Endometrial microvascular endothelial cells (primary cell): ENCODE data around the gene SELENOT. TPM values are rescaled to one million over a fixed set of nuclear protein-coding genes. Genes with fewer than 3 reads are reported as not detected.
"Not testable (repeated sequence)": the region's sequence is repeated elsewhere in the genome, so short reads cannot be mapped to it uniquely, and the experiment has no call there.

Experiments used
- in situ Hi-C: cut with HindIII; loops from 2 replicates; pipeline ENCODE4 v1.10.0; 2017; ENCODE audit warnings: low sequenced_read_pairs, low pct_unique_long_range_greater_than_20kb; ENCODE audit errors: inconsistent ontology term
- total RNA-seq: library from RNA; depleted of rRNA; stranded (reverse); fragments of >200 nt; gene quantifications from one replicate; pipeline ENCODE4 v1.2.3, GENCODE V29; 2015; ENCODE audit errors: inconsistent ontology term

Gene SELENOT
- total RNA-seq, 1 donor from 2014 or later, result 262 TPM

DNA sequence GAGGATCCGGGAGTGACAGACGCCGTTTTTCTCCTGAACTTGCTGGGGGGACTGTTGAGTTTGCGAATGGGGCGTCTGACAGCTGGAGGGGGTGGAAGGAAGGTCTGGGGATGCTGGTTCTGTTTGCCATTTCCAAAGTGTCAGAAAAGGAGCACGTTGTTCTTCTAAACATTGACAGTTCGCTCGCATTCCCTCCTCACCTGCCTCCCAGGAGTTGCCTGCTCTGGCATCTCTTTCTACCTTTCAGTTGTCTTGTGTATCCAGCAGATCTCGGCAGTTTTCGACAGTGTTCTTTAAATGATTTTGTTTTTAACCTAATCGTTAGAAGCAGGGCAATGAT is 829 bp downstream of the SELENOT start:
- in situ Hi-C loops, result loop anchor here (10.0 kb wide), 1 partner anchor 161 kb away; the partner anchor contains the start of gene SIAH2

DNA sequence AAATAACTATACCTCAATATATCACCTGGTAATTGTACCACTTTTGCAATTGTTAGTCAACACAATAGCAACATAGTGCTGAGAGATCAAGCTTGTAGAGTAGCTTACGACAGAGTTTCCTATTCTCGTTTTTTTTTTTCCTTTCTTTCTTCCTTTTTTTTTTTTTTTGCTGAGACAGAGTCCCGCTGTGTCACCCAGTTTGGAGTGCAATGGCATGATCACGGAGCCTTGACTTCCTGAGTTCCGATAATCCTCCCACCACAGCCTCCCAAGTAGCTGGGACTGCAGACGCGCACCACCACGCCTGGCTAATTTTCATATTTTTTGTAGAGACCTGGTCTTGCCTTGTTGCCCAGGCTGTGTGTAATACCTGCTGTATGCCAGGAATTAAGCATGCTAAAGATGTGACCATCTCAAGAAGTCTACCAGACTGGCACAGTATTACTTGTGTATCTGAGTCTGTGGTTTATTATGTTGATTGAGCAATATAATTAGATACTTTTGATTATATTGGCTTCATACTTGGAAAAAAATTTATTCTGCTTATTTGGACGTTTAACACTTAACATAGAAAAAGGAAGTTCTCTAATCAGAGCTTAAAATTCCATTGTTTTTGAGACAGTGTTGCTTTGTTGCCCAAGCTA is 3.0 kb downstream of the SELENOT start:
- in situ Hi-C loops, result loop anchor here (10.0 kb wide), 1 partner anchor 159 kb away; the partner anchor contains the start of gene SIAH2

DNA sequence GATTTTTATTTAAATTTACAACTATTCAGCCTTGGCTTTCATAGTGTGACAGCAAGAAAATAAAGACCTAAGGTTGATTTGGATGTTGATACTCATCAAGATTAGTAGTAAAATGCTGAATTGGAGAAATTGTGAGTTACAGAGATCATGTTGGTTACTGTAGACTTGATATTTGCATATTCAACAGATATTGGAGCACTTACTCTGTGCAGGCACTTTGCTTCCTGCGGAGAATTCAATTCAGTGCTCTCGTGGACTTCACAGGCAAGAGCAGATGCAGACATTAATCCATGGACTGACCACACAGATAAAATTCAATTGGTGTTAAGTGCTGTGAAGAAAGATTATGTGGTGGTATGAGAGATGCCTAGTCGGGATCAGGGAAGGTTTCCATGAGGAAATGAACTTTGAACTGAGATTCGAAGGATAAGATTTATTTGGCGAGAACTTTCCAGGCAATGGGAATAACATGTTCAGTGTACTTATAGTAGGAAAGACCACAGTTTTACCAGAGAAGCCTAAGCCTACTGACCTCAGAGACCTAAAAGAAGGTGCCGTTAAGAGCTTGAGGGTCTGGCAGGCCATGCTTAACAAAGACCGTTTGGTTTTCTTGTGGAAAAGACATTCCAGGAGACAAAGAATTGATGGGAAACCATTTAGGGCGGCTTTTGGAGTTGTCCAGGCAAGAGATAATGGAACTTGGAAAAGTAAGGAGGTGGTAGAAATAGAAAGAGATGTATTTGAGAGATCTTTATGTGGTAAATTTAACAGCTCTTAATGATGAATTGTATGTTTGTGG is 4.3 kb downstream of the SELENOT start:
- in situ Hi-C loops, result loop anchor here (10.0 kb wide), 1 partner anchor 157 kb away; the partner anchor contains the start of gene SIAH2

DNA sequence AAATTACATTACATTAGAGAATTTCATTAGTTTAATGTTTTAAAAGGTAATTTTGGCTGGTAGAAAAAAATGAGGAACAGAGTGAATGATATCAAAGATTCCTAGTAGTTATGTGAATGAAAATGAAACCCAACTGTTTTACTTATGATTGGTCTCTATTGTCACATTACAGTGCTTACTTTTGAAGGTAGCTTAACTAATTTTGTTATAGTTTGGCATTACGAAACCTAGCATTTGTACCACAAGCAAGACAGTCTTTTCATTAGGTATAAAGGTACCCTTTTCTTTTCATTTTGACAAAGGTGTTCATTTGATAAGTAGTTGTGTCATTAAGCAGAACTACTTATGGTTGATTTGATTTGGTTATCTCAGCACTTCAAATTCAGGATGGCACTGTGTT is 6.9 kb downstream of the SELENOT start:
- in situ Hi-C loops, result loop anchor here (10.0 kb wide), 1 partner anchor 155 kb away; the partner anchor contains the start of gene SIAH2

DNA sequence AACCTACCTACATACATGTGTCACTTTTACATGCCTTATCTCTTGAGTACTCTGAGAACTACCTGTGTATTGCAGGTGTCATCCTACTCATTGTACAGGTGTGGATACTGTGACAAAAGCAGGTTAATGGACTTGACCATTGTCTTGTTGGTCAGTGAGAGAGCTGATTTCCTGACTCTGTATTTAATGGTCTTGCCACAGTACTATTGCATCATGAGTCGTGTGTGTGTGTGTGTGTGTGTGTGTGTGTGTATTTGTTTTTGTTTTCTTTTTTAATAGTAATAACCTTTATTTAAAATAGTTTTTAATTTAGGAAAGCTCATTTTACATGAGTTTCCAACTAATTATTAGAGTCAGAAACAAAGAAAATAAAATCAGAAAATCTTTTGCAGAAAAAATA is 7.7 kb downstream of the SELENOT start:
- in situ Hi-C loops, result no loop called here

DNA sequence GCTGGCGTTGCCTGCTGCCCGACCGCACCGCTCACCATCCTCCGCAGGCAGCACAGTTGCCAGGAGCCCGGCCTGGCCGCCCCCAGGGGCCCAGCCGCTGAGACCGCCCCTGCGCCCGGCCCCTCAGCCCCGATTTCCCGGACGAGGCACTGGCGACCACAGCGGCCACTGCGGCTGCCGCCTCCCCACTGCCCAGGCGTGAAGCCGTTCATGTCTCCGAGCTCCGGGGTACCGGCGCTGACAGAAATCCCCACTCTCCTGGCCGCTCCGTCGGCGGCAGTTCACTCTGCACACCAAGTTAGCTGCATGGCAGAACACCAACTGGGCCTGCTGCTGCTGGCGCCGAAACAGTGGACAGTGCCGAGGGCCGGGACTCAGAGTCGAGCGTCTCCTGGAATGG is 8.5 kb downstream of the SELENOT start:
- in situ Hi-C loops, result no loop called here

DNA sequence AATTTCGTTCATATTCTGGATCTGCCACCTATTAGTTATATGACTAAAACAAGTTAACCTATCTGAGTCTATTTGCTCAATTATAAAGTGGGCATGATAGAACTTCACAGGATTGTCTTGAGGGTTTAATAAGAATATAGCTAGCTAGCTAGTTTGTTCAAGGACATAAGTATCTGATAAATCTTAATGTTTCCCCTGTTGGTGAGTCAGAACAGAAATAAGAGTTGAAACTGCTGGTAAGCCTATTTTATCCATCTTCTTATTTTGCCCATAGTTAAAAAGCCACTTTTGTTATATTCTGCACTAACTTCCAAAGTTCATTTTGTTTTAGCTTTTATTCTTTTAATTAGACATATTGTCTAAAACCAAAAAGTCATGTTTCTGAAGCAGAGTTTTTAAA is 9.4 kb downstream of the SELENOT start:
- in situ Hi-C loops, result no loop called here

DNA sequence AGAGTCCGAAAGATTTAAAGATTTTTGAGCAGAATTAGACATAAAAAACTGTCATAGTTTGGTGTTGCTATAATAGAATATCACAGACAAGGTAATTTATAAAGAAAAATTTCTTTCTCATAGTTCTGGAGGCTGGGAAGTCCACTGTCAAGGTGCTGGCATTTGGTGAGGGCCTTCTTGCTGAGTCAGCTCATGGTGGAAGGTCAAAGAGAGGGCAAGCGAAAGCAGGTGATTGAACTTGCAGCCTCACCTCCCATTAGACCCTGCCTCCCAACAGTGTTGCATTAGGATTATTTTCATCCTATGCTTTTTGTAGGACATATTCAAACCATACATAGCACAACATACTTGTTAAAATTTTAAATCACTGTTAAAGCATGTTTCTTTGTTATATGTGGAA is 9.9 kb downstream of the SELENOT start:
- in situ Hi-C loops, result no loop called here

DNA sequence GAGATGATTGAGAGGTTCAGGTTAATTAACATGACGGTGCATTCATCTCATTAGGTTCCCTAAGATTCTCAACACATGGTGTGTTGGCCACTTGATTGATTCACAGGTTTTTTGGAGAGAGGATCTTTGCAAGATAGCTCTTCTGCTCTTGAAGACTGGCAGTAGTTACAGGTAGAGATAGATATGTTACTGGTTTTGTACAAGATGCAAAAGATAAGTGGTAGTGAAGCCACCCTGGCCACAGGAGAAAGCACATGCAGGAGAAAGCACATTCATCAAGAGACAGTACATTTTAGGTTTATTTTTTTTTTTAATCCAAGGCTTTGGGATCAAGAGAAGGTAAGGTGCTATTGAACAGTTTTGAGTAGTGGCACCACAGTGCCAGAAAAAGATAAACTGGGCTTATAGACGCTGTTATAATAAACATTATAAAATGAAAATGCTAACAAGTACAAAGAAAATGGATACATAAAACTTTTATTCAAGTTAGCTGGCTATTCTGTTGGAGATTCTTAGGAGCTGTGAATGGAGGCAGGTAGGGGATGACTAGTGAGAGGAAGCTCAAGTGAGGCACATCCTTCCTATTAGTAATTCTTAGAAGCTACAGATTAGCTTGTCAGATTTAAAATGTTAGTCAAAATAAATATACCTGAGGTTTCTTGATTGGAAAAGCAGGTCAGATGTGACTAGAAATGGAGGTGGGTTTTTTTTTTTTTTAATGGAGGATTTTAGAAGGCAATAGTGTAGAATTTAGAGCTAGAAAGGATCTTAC is 10.8 kb downstream of the SELENOT start:
- in situ Hi-C loops, result no loop called here

DNA sequence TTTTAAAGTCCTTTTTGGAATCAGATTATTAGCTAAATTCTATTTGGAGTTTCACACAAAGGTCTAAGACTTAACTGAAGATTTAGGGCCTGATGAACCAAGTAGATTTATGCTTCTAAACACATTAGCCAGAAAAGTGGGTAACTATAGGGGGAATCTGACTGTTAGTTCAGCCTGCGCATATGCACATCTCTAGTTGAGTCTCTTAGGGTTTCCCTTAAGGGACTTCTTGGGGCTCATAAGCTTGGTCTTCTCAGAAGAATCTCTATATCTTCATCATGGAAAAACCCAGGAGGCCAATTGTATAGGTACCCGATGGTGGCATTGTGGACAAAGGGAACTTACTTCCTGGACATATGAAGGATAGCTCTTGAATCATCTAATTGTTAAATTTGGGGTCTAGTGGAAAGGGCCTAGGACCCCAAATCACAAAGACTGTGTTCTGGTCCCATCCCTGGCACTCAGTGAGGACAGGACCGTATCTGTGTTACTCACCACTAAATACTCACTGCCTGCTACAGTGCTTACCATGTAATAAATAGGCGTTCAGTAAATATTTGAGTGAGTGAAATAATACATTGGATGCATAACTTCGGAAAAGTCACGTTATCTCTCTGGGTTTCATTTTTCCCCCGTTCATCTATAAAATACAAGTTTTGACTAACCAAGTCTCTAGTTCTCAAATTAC is 17.0 kb downstream of the SELENOT start:
- in situ Hi-C loops, result no loop called here

DNA sequence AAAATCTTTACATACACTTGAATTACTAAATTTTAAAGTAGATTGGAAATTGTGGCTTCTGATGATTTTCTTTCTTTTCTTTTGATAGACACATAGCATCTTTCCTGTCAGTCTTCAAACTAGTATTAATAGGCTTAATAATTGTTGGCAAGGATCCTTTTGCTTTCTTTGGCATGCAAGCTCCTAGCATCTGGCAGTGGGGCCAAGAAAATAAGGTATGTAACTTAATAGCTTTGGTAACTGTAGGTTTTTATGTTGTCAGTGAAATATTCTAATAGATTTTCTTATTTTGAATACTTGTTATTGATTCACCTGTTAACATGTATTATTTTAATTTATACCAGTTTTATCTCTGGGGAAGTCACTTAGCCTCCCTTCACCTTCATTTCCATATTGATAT is 19.8 kb downstream of the SELENOT start:
- in situ Hi-C loops, result not testable (repeated sequence)

DNA sequence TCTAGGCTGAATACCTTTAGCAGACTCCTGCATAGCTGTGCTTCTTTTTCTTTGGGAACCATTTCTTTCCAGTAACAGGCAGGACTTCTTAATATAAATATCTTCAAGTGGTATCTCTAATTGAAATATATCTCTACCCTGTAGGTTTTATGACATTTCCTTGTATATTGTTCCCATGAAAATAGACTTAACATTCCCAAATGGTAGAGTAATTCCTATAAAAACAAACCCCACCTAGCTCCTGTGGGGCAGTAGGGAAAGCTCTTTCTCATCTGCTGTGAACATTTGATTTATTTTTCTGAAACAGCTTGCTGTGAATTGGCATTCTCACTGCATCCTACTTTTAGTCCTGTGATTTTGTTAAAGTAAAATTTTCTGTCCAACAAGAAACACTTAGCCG is 20.8 kb downstream of the SELENOT start:
- in situ Hi-C loops, result no loop called here

DNA sequence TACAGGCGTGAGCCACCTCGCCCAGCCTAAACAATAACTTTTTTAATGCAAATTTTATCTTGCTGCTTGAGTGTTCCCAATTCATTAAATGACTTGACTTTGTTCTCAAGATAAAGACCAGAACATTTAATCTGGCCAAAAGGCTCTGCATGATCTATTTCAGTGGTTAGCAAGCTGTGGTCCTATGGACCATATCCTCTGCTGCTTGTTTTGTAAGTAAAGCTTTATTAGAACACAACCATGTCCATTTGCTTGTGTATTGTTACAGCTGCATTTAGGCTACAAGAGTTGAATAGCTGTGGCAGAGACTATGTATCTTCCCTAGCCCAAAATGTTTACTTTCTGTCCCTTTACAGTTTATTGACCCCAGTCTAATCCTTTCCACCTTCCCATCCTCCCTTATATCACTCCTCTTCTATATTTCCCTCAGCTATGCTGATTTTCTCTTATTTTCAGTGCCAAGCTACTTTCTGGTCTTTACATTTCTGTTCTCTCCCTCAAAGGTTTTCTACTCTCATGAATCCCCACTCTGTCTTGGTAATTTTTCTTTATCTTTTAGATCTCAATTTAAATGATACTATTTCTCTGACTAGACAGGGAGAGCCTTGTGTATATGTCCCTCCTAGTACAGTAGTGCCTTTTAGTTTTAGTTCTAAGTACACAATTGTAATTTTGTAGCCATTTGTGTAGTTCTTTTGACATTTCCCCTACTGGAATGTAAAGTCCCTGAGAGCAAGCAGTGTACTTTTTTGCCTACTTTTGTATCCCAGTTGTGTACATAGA is 23.2 kb downstream of the SELENOT start:
- in situ Hi-C loops, result no loop called here

DNA sequence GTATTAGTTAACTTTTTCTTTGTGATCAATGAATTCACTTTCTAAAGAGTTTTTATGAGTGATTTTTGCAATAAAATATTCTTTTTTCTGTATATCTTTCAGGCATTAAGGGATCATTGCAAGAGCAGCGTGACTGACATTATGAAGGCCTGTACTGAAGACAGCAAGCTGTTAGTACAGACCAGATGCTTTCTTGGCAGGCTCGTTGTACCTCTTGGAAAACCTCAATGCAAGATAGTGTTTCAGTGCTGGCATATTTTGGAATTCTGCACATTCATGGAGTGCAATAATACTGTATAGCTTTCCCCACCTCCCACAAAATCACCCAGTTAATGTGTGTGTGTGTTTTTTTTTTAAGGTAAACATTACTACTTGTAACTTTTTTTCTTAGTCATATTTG is 24.4 kb downstream of the SELENOT start:
- in situ Hi-C loops, result no loop called here

DNA sequence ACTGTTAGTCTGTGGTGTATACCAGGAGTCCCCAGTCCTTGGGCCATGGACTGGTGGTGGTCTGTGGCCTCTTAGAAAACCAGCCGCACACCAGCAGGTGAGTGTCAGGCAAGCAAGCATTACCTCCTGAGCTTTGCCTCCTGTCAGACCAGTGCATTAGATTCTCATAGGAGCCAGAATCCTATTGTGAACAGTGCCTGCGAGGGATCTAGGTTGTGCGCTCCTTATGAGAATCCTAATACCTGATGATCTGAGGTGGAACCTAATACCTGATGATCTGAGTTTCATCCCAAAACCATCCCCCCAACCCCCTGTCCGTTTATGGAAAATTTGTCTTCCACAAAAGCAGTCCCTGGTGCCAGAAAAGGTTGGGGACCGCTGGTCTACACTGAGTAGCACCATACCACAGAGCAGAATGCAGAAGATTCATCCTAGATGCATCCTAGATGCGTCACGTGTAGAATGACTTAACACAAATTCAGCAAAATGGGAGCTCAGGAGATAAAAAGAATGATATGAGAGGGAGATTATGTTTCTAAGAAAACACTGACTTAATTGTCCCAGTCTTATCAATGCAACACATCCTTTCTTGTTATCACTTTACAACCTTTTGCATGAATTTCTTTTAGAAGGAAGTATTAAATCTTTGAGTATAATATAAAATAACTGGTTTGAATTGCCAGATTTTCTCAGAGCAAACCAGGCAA is 28.5 kb downstream of the SELENOT start:
- in situ Hi-C loops, result no loop called here

DNA sequence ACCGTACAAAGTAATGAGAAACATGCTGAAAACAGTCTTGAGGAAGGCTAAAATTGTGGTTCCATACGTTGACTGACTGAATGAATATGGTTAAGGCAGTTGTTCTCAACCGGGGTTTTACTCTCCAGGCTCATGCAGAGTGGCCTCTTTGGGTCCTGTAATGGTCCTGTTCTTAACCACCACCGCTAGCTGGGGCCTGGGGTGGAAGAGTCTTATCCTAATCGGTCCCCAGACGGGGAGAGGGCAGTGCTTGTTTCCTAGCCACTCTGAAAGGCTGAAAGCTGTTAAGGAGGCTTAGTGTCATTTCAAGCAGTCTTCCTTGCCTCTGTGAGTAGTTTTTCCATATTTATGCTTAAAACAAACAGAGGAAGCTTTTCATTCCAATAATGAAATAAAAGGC is 32.0 kb downstream of the SELENOT start:
- in situ Hi-C loops, result no loop called here

DNA sequence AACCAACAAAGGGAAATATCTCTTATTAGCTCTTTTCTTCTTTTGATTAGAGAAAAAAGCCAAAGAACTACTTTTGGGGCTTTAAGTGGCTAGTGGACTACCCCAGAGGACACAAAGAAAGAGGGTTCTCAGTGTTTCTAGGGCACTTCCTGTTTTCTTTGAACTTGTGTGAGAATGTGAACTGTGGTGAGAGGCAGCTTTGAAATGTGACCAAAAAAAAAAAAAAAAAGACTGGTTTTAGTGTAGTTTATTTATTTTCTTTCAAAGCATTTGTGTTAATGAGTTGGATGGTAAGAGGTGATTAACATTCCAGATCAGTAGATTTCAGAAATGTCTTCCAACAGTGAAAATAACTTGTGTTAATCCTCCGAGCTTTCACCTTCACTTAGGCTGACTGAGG is 32.4 kb downstream of the SELENOT start:
- in situ Hi-C loops, result no loop called here

DNA sequence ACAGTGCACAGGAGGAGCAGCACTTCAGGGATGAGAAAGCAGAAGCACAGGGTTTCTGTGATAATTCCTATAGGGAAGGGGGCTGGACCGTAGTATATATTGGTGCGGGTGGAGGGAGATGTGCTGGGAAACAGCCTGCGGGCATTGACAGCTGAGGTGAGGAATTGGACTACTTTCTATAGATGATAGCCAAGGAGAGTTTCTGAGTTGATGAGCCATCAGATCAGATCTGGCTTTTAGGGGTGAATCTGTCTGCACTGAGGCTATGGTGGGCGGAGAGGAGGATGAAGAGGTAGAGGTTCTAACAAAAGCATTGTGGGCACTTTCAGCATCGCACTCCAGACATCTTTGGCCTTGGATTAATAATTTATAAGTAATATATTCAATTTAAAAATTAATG is 33.1 kb downstream of the SELENOT start:
- in situ Hi-C loops, result no loop called here
